Gastrocnemius medialis (tissue), 4 donors: ENCODE results near the gene GSX2. TPM values are rescaled to one million over a fixed set of nuclear protein-coding genes. Genes with fewer than 3 reads are reported as not detected.

Source experiments
- ATAC-seq, 2 donors: fragments of 150-250 bp; one replicate each; pipeline ENCODE4 v1.9.1; 2016
- DNase-seq, 2 donors: peaks; one replicate each; pipeline ENCODE4 v3.0.0-alpha.2; 2019
- H3K27ac ChIP-seq, 4 donors: fragments of 200-600 bp; sonication (generic); 1 replicate in 1 of 4; 2 replicates in 3 of 4; pipeline ENCODE4 v1.5.1; 2016 to 2018; ENCODE audit warnings: mild to moderate bottlenecking in 2 of 4, moderate library complexity in 1 of 4
- H3K27me3 ChIP-seq, 3 donors: fragments of 200-600 bp; sonication (generic) in 2 of 3; 1 replicate in 1 of 3; 2 replicates in 2 of 3; pipeline versions ENCODE4 v1.5.1 to v1.6.0; 2016 to 2019; ENCODE audit warnings: mild to moderate bottlenecking in 1 of 3, moderate library complexity in 1 of 3
- H3K36me3 ChIP-seq, 2 donors: fragments of 200-600 bp; sonication (generic) in 1 of 2; one replicate each; pipeline ENCODE4 v1.5.1; 2017 to 2018
- H3K4me1 ChIP-seq, 2 donors: fragments of 200-600 bp; sonication (generic) in 1 of 2; one replicate each; pipeline ENCODE4 v1.5.1; 2016 to 2017; ENCODE audit warnings: mild to moderate bottlenecking in 2 of 2
- H3K4me3 ChIP-seq, 4 donors: fragments of 200-600 bp; sonication (generic) in 3 of 4; 1 replicate in 1 of 4; 2 replicates in 3 of 4; pipeline ENCODE4 v1.5.1; 2016 to 2019; ENCODE audit warnings: mild to moderate bottlenecking in 2 of 4
- H3K9me3 ChIP-seq, 3 donors: fragments of 200-600 bp; sonication (generic) in 2 of 3; 1 replicate in 1 of 3; 2 replicates in 2 of 3; pipeline ENCODE4 v1.5.1; 2016 to 2019
- POLR2A ChIP-seq, 2 donors: fragments of 450-650 bp; IDR thresholded peaks; one replicate each; pipeline ENCODE4 v1.6.1; 2017; ENCODE audit warnings: antibody characterized with exemption in 2 of 2, mild to moderate bottlenecking in 2 of 2, moderate library complexity in 2 of 2
- in situ Hi-C, 4 donors: fragments of 200-750 bp; cut with MboI; loops; one replicate each; pipeline versions ENCODE4 v1.15.0 to v1.8.0; 2017; ENCODE audit warnings: low sequenced_read_pairs in 4 of 4
- intact Hi-C: fragments of 100-400 bp; cut with DNase I; formaldehyde crosslinking; loops from one replicate; pipeline ENCODE4 v1.15.1; 2023; ENCODE audit warnings: low total_unique reads
- total RNA-seq, 4 donors: library from RNA; depleted of rRNA; stranded (reverse); fragments of >200 nt; gene quantifications; one replicate each; pipeline versions ENCODE4 v1.1.0 to v1.2.3, GENCODE V29; 2016
- TF ChIP-seq, protein P1 (sequence below), 5 experiments: fragments of 450-650 bp in 3 of 5; fragments of 200-600 bp in 2 of 5; sonication (generic) in 2 of 5; IDR thresholded peaks in 4 of 5; conservative IDR thresholded peaks in 1 of 5; 1 replicate in 4 of 5; 2 replicates in 1 of 5; pipeline ENCODE4 v1.5.1; 2016 to 2019; ENCODE audit warnings: antibody characterized with exemption in 5 of 5, mild to moderate bottlenecking in 3 of 5, moderate library complexity in 3 of 5

GSX2 gene
- total RNA-seq, 4 donors from 2014 or later, result not detected

DNA sequence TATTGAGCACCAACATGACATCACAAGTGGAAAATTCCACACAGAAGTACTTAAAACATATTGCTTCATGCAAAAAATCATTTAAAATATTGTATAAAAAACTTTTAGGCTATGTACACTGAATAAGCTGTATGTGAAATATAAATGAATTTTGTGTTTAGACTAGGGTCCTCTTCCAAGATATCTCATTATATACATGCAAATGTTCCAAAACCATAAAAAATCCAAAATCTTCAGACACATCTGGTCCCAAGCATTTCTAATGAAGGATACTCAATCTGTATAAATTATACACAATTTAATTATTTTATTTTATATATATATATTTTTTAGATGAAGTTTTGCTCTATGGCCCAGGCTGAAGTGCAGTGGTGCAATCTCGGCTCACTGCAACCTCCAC lies 10.1 kb upstream of the GSX2 start:
- TF ChIP-seq, protein P1, sequence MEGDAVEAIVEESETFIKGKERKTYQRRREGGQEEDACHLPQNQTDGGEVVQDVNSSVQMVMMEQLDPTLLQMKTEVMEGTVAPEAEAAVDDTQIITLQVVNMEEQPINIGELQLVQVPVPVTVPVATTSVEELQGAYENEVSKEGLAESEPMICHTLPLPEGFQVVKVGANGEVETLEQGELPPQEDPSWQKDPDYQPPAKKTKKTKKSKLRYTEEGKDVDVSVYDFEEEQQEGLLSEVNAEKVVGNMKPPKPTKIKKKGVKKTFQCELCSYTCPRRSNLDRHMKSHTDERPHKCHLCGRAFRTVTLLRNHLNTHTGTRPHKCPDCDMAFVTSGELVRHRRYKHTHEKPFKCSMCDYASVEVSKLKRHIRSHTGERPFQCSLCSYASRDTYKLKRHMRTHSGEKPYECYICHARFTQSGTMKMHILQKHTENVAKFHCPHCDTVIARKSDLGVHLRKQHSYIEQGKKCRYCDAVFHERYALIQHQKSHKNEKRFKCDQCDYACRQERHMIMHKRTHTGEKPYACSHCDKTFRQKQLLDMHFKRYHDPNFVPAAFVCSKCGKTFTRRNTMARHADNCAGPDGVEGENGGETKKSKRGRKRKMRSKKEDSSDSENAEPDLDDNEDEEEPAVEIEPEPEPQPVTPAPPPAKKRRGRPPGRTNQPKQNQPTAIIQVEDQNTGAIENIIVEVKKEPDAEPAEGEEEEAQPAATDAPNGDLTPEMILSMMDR (IDR thresholded peaks at IDR 0.05 in 4 of 5, conservative IDR thresholded peaks at IDR 0.05 in 1 of 5), result no peak
- no peak for TF ChIP-seq POLR2A (IDR thresholded peaks at IDR 0.05)
- Histone ChIP-seq H3K4me1 (peaks cover 9 to 16% of the 10 kb centered on the region in 2 donors), H3K27ac (no peak overlapping the region), H3K36me3 (no peaks in the 10 kb centered on the region), H3K4me3 (no peak overlapping the region), H3K9me3 (no peaks in the 10 kb centered on the region), H3K27me3 (peaks cover 3 to 20% (median 17%) of the 10 kb centered on the region in 3 donors)
- in situ Hi-C loops, result no loop called here
- no peak for DNase-seq
- no peak for ATAC-seq
- intact Hi-C loops, result loop anchor here (10.0 kb wide), 1 partner anchor 125 kb away; no protein-coding TSS in a partner anchor

DNA sequence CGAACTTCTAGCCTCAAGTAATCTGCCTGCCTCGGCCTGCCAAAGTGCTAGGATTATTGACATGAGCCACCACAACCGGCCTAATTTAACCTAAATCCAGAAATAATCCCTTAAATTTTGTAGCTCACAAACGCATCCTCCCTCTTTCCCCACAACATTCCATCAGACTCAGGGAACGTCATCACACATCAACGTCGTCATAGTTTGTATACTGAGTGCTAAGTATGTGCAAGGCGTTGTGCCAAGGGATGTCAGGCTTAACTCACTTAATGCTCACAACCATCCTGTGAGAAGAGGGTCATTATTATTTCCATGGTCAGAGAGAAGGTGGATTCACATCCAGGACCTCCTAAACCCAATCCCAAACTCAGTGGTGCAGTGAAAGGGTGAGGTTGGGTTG lies 9.6 kb upstream of the GSX2 start:
- Histone ChIP-seq H3K27me3 (peaks cover 7 to 25% (median 17%) of the 10 kb centered on the region in 3 donors), H3K27ac (no peak overlapping the region), H3K9me3 (no peaks in the 10 kb centered on the region), H3K36me3 (no peaks in the 10 kb centered on the region), H3K4me1 (peaks cover 6 to 16% of the 10 kb centered on the region in 2 donors), H3K4me3 (no peak overlapping the region)
- intact Hi-C loops, result loop anchor here (10.0 kb wide), 1 partner anchor 124 kb away; no protein-coding TSS in a partner anchor
- DNase-seq (no peak), ATAC-seq (no peak)
- in situ Hi-C loops, result no loop called here
- no peak for TF ChIP-seq POLR2A (IDR thresholded peaks at IDR 0.05)
- TF ChIP-seq, protein P1 (IDR thresholded peaks at IDR 0.05 in 4 of 5, conservative IDR thresholded peaks at IDR 0.05 in 1 of 5), result no peak

DNA sequence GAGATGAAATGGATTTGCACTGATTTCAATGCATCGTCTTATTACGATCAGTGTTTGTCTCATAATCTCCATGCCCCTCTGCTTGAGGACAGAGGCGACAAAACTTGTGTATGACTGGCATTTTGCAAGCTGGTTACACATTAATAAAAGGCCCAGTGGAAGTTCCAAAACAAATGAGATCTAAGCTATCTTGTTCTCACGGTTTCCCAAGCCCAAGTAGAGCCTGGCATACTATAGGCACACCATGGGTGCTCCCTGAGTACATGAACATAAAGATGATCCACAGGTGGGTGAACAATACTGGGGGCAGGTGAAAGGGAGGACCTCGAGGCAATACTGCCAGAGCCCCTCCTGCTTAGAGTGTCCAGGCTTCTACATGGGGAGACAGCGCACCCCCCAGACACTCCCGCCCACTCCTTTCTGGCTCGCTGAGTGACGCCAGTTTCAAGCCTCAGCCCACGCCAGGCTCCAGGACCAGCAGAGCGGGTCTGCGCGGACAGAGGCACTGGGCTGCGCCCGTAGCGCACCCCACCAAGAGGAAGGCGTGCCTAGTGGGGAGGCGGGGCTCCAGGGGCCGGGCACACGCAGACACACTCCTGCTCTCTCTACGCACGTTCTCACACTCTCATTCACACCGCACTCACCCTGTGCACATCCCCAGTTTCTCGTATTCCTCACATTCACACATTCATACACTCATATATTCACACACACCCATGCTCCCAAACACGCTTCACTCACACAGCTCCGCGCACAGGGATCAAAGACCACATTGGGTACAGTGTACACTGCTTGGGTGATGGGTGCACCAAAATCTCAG lies 8.9 kb upstream of the GSX2 start:
- ATAC-seq (peak; percentile 47 to 70), DNase-seq (peak in 1 of 2 donors; percentile 32)
- Histone ChIP-seq H3K9me3 (no peaks in the 10 kb centered on the region), H3K36me3 (no peaks in the 10 kb centered on the region), H3K4me1 (peaks cover 0 to 11% of the 10 kb centered on the region in 2 donors), H3K27ac (peak overlapping the region; percentile 63 to 78 (median 67)), H3K27me3 (peaks cover 11 to 32% (median 24%) of the 10 kb centered on the region in 3 donors), H3K4me3 (peak overlapping the region; percentile 50 to 69 (median 62))
- in situ Hi-C loops (no loop called here), intact Hi-C loops (loop anchor here (10.0 kb wide), 1 partner anchor 124 kb away; no protein-coding TSS in a partner anchor)
- TF ChIP-seq, protein P1 (IDR thresholded peaks at IDR 0.05 in 4 of 5, conservative IDR thresholded peaks at IDR 0.05 in 1 of 5), result no peak
- TF ChIP-seq POLR2A (IDR thresholded peaks at IDR 0.05), result no peak

DNA sequence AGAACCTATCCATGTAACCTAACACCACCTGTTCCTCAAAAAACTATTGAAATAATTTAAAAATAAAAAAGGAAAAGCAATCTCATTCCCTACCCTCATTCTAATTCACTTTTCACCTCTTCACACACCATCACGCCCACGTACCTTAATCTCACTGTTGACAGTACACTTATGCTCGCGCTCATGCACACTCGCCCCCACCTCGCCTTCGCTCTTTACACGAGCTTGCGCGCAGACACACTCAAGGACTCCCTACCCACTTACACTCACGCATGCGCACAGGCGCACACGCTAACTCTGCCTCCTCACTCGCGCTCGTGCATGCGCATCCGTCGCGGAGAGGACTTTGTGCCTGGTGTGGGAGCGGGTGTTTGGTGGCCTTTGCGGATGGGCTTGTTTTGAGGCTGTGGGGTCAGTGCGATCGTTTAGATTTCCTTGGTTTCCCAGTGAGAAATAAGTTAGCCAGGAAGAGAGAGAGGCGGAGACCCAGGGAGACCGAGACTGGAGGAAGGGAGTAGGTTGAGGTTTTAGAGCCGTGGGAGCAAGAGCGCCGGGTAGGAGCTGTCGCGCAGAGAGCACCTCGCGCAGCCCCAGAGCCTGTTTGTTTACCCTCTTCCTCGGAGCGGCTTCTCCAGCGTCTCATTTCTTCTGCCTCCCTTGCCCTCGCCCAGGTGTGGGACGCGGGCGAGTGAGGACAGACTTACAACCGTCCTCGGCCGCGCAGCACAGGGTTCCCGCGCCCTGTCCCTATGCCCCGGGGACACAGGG lies 8.1 kb upstream of the GSX2 start:
- TF ChIP-seq POLR2A (IDR thresholded peaks at IDR 0.05), result no peak
- TF ChIP-seq, protein P1 (IDR thresholded peaks at IDR 0.05 in 4 of 5, conservative IDR thresholded peaks at IDR 0.05 in 1 of 5), result no peak
- DNase-seq, result peak; percentile 51 to 75
- in situ Hi-C loops (no loop called here), intact Hi-C loops (loop anchor here (10.0 kb wide), 1 partner anchor 123 kb away; no protein-coding TSS in a partner anchor)
- peak; percentile 89 to 94 for ATAC-seq
- no peaks in the 10 kb centered on the region for H3K9me3 ChIP-seq
- peak overlapping the region; percentile 50 to 69 (median 62) for H3K4me3 ChIP-seq
- peaks cover 19 to 38% (median 27%) of the 10 kb centered on the region in 3 donors for H3K27me3 ChIP-seq
- H3K27ac ChIP-seq, result peak overlapping the region; percentile 63 to 78 (median 67)
- no peaks in the 10 kb centered on the region for H3K36me3 ChIP-seq
- H3K4me1 ChIP-seq, result peaks cover 0 to 9% of the 10 kb centered on the region in 2 donors
